Tongue (tissue), 2 donors: ENCODE measurements around the gene LCE4A. TPM values are rescaled to one million over a fixed set of nuclear protein-coding genes. Genes with fewer than 3 reads are reported as not detected.

Source experiments
- DNase-seq: peaks from one replicate; pipeline ENCODE4 v3.0.0-alpha.2; 2015
- total RNA-seq: library from RNA; depleted of rRNA; stranded (reverse); fragments of >200 nt; gene quantifications from one replicate; pipeline ENCODE4 v1.2.3, GENCODE V29; 2014

LCE4A gene
- total RNA-seq, 1 donor from 2014 or later = not detected

DNA sequence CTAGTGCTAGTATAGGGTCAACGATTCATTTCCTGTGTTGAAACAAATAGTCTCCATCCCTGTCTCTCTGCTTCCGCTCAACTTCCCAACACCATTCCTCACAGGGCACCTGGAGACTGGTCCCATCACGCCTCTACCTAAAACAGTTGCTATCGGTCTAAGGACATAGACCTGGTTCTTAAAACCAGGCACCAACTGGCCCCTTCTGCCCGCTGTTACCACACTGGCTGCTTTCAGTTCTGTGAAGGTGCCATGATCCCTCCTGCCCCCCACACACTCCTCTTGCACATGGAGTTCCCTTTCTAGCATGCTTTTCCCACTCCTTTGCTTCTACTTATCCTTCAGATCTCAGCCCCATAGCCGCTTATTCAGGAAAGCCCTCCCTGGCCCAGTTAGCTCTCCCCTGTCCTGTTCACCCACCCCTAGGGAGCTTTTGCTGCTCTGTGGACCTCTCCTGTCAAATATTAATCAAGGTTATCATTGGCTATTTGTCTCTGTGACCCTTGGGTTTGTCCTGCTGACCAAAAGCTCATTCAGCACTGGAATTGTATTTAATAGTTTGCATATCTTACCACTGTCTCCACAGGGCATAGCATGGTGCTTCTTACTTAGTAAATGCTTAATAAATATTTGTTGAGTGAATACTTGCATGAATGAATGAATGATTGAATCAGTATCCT is 37.9 kb downstream of the LCE4A start:
- no peak for DNase-seq

DNA sequence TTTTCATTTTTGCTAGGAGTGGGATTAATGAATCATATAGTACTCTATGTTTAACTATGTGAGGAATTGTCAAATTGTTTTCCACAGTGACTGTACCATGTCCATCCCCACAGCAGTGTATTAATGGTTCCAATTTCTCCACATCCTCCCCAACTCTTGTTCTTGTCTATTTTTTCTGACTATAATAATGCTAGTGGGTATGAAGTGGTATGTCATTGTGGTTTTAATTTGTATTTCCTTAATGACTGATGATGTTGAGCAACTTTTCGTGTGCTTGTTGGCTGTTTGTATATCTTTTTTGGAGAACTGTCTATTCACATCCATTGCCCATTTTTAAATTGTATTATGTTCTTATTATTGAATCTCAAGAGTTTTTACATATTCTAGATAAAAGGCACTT is 39.9 kb downstream of the LCE4A start:
- no peak for DNase-seq

DNA sequence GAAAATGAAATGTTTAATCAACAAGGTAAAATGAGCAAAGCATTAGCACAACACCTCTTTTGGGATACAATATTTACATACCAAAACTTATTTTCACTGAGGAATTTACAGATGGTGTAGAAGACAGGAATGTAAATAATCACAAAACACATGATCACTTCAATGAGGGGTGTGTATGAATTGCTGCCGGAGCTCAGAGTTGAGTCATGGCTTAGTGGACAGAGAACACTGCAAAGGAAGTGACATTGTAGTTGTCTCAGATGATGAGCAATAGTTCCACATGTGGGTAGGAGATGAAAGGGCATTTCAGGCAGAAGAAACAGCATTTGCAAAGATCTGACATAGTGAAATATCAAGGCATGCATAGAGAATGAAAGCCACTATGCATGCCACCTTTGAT is 44.3 kb downstream of the LCE4A start:
- DNase-seq = no peak

DNA sequence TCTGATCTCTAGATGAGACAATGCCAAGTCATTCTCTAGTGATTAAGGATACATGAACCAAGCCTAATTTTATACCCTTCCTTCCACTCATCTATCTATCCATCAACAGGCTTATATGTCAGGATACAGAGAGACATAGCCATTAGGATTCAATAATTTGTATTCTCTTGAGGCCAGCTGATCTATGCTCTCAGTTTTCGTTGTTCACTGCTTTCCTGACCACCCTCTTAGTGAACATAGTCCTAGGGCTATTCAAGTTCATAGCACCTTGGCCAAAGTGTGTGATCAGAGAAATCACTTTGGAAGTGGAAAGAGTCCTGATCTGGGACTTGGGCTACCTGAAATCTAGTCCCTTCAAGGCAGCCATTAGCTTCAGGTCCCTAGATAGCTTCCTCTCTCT is 45.6 kb downstream of the LCE4A start:
- no peak for DNase-seq

DNA sequence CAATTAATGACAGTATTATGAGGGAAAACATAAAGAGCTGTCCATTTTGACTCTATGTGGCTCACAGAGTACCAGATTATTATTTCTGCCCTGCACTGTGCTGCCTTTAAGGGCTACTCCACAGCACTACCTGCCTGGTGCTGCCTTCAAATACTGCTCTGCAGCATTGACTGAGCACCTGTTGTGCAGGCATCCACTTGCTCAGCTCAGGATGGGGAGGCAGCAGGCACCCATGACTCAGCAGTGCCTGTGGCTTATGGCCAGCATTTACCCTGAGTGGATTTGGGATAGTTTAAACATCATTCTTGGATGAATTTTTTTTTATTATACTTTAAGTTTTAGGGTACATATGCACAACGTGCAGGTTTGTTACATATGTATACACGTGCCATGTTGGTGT is 48.9 kb downstream of the LCE4A start:
- no peak for DNase-seq

DNA sequence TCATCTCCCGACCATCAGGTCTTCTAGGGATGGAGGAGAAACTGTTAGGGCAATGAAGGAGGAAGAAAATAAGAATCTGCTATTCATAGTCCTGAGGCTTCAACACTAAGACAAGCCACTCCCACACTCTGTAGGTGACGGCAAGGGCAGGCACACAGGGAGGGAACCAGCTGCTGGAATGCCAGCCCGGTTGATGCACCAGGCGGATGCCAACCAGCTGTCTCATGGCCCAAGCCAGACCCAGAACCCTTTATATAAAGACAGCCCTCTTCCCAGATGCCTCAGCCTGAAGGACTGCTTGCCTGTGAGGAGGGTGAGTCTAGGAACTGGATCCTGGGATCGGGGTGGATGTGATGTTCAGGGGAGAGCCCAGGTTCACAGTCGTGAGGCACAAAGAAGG is 49.8 kb downstream of the LCE4A start, which contains the start of gene KPRP:
Gene KPRP, plus strand, starts transcription at position 279 of the 400 bp plus-strand sequence. CDS start 1,564 bp downstream, outside the sequence.
- DNase-seq = no peak

DNA sequence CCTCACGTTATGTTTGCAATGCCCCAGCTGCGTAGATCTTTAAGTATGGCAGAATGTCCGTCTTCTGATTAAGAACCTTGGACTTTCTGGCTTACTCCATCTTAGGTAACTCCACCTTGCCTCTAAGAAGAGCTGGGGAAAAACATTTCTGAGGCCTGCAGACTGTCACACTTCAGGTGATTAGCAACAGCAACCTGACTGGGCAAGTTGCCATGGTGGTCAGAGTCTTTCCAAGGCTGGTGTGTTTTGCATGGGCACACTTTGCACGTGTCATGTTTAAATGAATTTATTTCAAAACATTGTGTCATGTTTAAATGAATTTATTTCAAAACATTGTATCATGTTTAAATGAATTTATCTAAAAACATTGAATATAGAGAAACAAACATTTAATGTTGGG is 50.7 kb downstream of the LCE4A start:
- no peak for DNase-seq

Other genes starting within 250 kb of the LCE4A start
- gene LCE5A, start 197.4 kb upstream of the LCE4A start, total RNA-seq = not detected
- 4.0 TPM for gene CRCT1, start 193.7 kb upstream of the LCE4A start, total RNA-seq
- gene LCE3E, start 141.4 kb upstream of the LCE4A start, total RNA-seq = not detected
- not detected for gene LCE3D, start 127.6 kb upstream of the LCE4A start, total RNA-seq
- not detected for gene LCE3C, start 107.9 kb upstream of the LCE4A start, total RNA-seq
- not detected for gene LCE3B, start 94.3 kb upstream of the LCE4A start, total RNA-seq
- gene LCE3A, start 85.1 kb upstream of the LCE4A start, total RNA-seq = not detected
- not detected for gene LCE2D, start 44.8 kb upstream of the LCE4A start, total RNA-seq
- not detected for gene LCE2C, start 32.9 kb upstream of the LCE4A start, total RNA-seq
- gene LCE2B, start 22.0 kb upstream of the LCE4A start, total RNA-seq = not detected
- not detected for gene LCE2A, start 9.8 kb upstream of the LCE4A start, total RNA-seq
- gene KPRP, start 49.9 kb downstream of the LCE4A start, total RNA-seq = 0.21 TPM
- not detected for gene LCE1F, start 67.0 kb downstream of the LCE4A start, total RNA-seq
- gene LCE1E, start 78.1 kb downstream of the LCE4A start, total RNA-seq = not detected
- gene LCE1D, start 88.6 kb downstream of the LCE4A start, total RNA-seq = not detected
- not detected for gene LCE1C, start 98.5 kb downstream of the LCE4A start, total RNA-seq
- not detected for gene LCE1B, start 103.8 kb downstream of the LCE4A start, total RNA-seq
- gene LCE1A, start 119.3 kb downstream of the LCE4A start, total RNA-seq = not detected
- not detected for gene LCE6A, start 134.7 kb downstream of the LCE4A start, total RNA-seq
- gene LCE7A, start 151.8 kb downstream of the LCE4A start, total RNA-seq = not detected
- not detected for gene SMCP, start 170.2 kb downstream of the LCE4A start, total RNA-seq
- gene IVL, start 200.4 kb downstream of the LCE4A start, total RNA-seq = 7.7 TPM
- gene SPRR5, start 239.0 kb downstream of the LCE4A start, total RNA-seq = not detected